Neural progenitor cell (in vitro differentiated cells): ENCODE data around the gene ARFGAP1. TPM values are rescaled to one million over a fixed set of nuclear protein-coding genes. Genes with fewer than 3 reads are reported as not detected.
"Not testable (repeated sequence)": the region's sequence is repeated elsewhere in the genome, so short reads cannot be mapped to it uniquely, and the experiment has no call there.

ENCODE experiments used
- DNase-seq: peaks from one replicate; pipeline ENCODE4 v3.0.0-alpha.2; 2016; ENCODE audit warnings: low spot score
- H2AFZ ChIP-seq: fragments of 200-600 bp; sonication (generic); replicated peaks from 2 replicates; pipeline ENCODE4 v1.6.1; 2016; ENCODE audit warnings: antibody characterized with exemption
- H3F3A ChIP-seq: fragments of 200-600 bp; sonication (generic); 2 replicates; pipeline ENCODE4 v1.6.1; 2016; ENCODE audit warnings: antibody characterized with exemption, low read depth
- H3K27ac ChIP-seq: fragments of 200-600 bp; sonication (generic); 2 replicates; pipeline ENCODE4 v1.5.1; 2016; ENCODE audit warnings: mild to moderate bottlenecking
- H3K27me3 ChIP-seq: fragments of 200-600 bp; sonication (generic); 2 replicates; pipeline ENCODE4 v1.6.1; 2016; ENCODE audit warnings: mild to moderate bottlenecking, moderate library complexity
- H3K36me3 ChIP-seq: fragments of 200-600 bp; sonication (generic); 2 replicates; pipeline ENCODE4 v1.5.1; 2016
- H3K4me1 ChIP-seq: fragments of 200-600 bp; sonication (generic); 2 replicates; pipeline ENCODE4 v1.6.1; 2016; ENCODE audit warnings: mixed run types
- H3K4me2 ChIP-seq: fragments of 200-600 bp; sonication (generic); 2 replicates; pipeline ENCODE4 v1.6.1; 2016
- H3K4me3 ChIP-seq: fragments of 200-600 bp; sonication (generic); 2 replicates; pipeline ENCODE4 v1.5.1; 2016
- H3K79me2 ChIP-seq: fragments of 200-600 bp; sonication (generic); 2 replicates; pipeline ENCODE4 v1.6.1; 2016; ENCODE audit warnings: low read depth
- H3K9ac ChIP-seq: fragments of 200-600 bp; sonication (generic); 2 replicates; pipeline ENCODE4 v1.6.1; 2016
- H3K9me3 ChIP-seq: fragments of 200-600 bp; sonication (generic); 2 replicates; pipeline ENCODE4 v1.5.1; 2016; ENCODE audit warnings: low read depth
- H4K20me1 ChIP-seq: fragments of 200-600 bp; sonication (generic); 2 replicates; pipeline ENCODE4 v1.6.1; 2016; ENCODE audit warnings: low read depth
- H3K27ac Mint-ChIP-seq: 3 replicates; pipeline ENCODE4 v1.8.0; 2021; ENCODE audit warnings: mixed read lengths
- H3K27me3 Mint-ChIP-seq: 2 replicates; pipeline ENCODE4 v1.8.0; 2022; ENCODE audit warnings: low read depth, mild to moderate bottlenecking, inconsistent platforms, moderate library complexity, mixed read lengths; ENCODE audit not compliant: insufficient read depth
- H3K36me3 Mint-ChIP-seq: 3 replicates; pipeline ENCODE4 v1.8.0; 2021; ENCODE audit warnings: mixed read lengths
- H3K4me1 Mint-ChIP-seq: 3 replicates; pipeline ENCODE4 v1.8.0; 2021; ENCODE audit warnings: mixed read lengths
- H3K4me3 Mint-ChIP-seq: 3 replicates; pipeline ENCODE4 v1.8.0; 2021; ENCODE audit warnings: mild to moderate bottlenecking, moderate library complexity, mixed read lengths
- H3K9me3 Mint-ChIP-seq: 3 replicates; pipeline ENCODE4 v1.8.0; 2020; ENCODE audit warnings: mixed read lengths
- CTCF ChIP-seq: fragments of 200-600 bp; sonication (generic); IDR thresholded peaks from 2 replicates; pipeline ENCODE4 v1.5.1; 2017; ENCODE audit warnings: antibody characterized with exemption, mild to moderate bottlenecking
- EZH2 ChIP-seq: fragments of 200-600 bp; sonication (generic); IDR thresholded peaks from 2 replicates; pipeline ENCODE4 v1.6.1; 2017; ENCODE audit warnings: antibody characterized with exemption, mild to moderate bottlenecking, moderate library complexity
- EZH2phosphoT487 ChIP-seq: fragments of 200-600 bp; sonication (generic); IDR thresholded peaks from 2 replicates; pipeline ENCODE4 v1.6.1; 2017; ENCODE audit warnings: antibody characterized with exemption
- total RNA-seq: library from RNA; depleted of rRNA; stranded (reverse); fragments of >200 nt; gene quantifications from 2 replicates; pipeline ENCODE4 v1.2.3, GENCODE V29; 2015; ENCODE audit warnings: low replicate concordance

Gene ARFGAP1
- total RNA-seq, 1 donor from 2014 or later, result 43.7 TPM

DNA sequence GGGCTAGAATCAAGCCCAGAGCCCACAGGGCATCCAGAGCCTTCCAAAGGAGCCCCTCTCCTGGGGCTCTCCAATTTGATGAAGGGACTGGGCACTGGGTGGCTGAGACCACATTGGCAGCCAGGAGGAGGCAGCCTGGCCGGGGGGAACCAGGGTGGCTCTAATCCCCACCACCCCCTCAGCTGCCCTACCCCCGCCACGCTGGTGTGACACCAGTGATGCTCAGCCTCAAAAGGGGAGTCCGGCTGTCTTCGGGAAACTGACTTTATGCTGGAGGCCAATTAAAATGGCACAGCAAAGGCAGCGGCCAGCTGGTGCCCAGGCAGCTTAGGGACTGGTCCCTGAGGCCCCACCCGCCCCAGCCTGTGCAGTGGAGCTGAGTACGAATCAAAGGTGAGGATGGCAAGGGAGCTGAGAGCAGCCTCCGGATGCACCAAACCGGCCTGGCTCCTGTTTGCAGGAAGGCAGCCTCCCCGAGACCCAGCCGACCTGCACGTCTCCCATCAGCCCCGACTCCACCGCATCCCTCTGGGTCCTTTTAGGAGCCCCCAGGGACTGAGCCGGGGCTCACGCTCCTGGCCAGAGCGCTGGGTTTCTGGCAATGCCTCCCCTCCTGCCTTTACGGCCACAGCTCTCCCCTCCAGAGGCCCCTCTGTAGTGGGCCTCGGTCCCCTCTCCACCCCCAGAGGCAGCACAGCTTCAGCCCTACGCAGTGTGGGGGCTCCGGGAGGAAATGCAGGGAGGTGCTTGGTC is 60.1 kb downstream of the ARFGAP1 start:
- no peaks in the 10 kb centered on the region for H3K9me3 ChIP-seq
- no peak overlapping the region for H3K4me3 Mint-ChIP-seq
- TF ChIP-seq EZH2phosphoT487 (no peak), CTCF (no peak), EZH2 (no peak)
- no peak overlapping the region for H3K27ac ChIP-seq
- H3K4me1 ChIP-seq, result no peaks in the 10 kb centered on the region
- H3F3A ChIP-seq, result no peaks in the 10 kb centered on the region
- peaks cover 7% of the 10 kb centered on the region for H3K36me3 Mint-ChIP-seq
- peaks cover 6% of the 10 kb centered on the region for H3K27me3 Mint-ChIP-seq
- H3K9ac ChIP-seq, result no peak overlapping the region
- no peak overlapping the region for H3K4me2 ChIP-seq
- H3K27ac Mint-ChIP-seq, result no peak overlapping the region
- no peak for DNase-seq
- H3K9me3 Mint-ChIP-seq, result peaks cover 8% of the 10 kb centered on the region
- H2AFZ ChIP-seq, result no peak overlapping the region
- no peaks in the 10 kb centered on the region for H3K79me2 ChIP-seq
- peaks cover 9% of the 10 kb centered on the region for H3K27me3 ChIP-seq
- H3K4me1 Mint-ChIP-seq, result peaks cover 17% of the 10 kb centered on the region
- H3K36me3 ChIP-seq, result no peaks in the 10 kb centered on the region
- no peak overlapping the region for H3K4me3 ChIP-seq
- no peaks in the 10 kb centered on the region for H4K20me1 ChIP-seq

DNA sequence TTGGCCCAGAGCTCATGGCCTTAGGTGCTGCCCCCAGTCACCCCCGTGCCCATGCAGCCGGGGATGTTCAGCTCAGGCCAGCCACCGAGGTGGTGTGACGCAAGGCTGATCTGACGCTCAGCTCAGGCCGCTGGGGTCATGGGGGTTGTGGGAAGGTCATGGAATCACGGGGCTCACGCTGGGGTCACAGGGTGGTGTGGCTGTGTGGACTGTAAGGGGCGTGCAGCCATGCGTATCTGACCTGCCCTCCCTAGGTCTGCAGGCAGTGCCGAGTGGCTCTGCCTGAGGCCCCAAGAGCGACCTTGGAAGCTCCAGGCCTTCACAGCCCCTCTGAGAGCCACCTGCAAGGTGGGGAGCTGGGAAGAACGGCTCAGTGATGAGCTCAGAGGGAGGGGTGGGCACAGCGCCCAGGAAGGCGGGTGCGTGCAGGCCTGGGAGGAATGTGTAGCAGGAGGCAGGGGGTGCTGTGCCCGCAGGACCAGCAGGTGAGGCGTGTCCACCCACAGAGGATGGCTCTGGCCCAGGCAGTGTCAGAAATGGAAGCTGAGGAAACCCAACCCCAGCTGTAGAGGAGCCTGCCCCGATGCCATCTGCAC is 60.7 kb downstream of the ARFGAP1 start:
- peak overlapping the region; percentile 16 for H3K27ac Mint-ChIP-seq
- H3K27me3 Mint-ChIP-seq, result peaks cover 6% of the 10 kb centered on the region
- TF ChIP-seq EZH2phosphoT487 (no peak), EZH2 (no peak), CTCF (no peak)
- no peak overlapping the region for H3K4me3 Mint-ChIP-seq
- H3K27ac ChIP-seq, result no peak overlapping the region
- no peaks in the 10 kb centered on the region for H3K79me2 ChIP-seq
- H3K9me3 ChIP-seq, result no peaks in the 10 kb centered on the region
- H3F3A ChIP-seq, result no peaks in the 10 kb centered on the region
- H4K20me1 ChIP-seq, result no peaks in the 10 kb centered on the region
- no peaks in the 10 kb centered on the region for H3K36me3 ChIP-seq
- no peak overlapping the region for H2AFZ ChIP-seq
- DNase-seq, result no peak
- peaks cover 7% of the 10 kb centered on the region for H3K36me3 Mint-ChIP-seq
- H3K4me3 ChIP-seq, result no peak overlapping the region
- no peaks in the 10 kb centered on the region for H3K4me1 ChIP-seq
- peaks cover 20% of the 10 kb centered on the region for H3K4me1 Mint-ChIP-seq
- peaks cover 16% of the 10 kb centered on the region for H3K27me3 ChIP-seq
- peaks cover 8% of the 10 kb centered on the region for H3K9me3 Mint-ChIP-seq
- H3K9ac ChIP-seq, result no peak overlapping the region
- no peak overlapping the region for H3K4me2 ChIP-seq

DNA sequence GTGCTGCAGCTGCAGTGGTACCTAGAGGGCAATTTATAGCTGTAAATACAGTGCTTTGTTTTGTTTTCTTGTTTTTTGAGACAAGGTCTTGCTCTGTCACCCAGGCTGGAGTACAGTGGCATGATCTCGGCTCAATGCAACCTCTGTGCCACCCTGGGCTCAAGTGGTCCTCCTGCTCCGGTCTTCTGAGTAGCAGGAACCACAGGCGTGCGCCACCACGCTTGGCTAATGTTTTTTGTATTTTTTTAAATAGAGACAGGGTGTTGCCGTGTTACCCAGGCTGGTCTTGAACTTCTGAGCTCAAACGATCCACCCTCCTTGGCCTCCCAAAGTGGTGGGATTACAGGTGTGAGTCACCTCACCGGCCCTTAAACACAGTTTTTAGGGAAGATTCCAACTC is 61.7 kb downstream of the ARFGAP1 start:
- H3K4me3 ChIP-seq, result no peak overlapping the region
- H4K20me1 ChIP-seq, result no peaks in the 10 kb centered on the region
- Mint-ChIP-seq H3K4me1 (peaks cover 21% of the 10 kb centered on the region), H3K27ac (peak overlapping the region; percentile 35), H3K9me3 (peaks cover 8% of the 10 kb centered on the region), H3K27me3 (peaks cover 6% of the 10 kb centered on the region), H3K36me3 (peaks cover 7% of the 10 kb centered on the region), H3K4me3 (no peak overlapping the region)
- no peak overlapping the region for H3K27ac ChIP-seq
- no peak for DNase-seq
- no peak overlapping the region for H3K4me2 ChIP-seq
- peaks cover 23% of the 10 kb centered on the region for H3K27me3 ChIP-seq
- H3K9me3 ChIP-seq, result no peaks in the 10 kb centered on the region
- TF ChIP-seq EZH2 (no peak), CTCF (no peak), EZH2phosphoT487 (no peak)
- H2AFZ ChIP-seq, result no peak overlapping the region
- no peaks in the 10 kb centered on the region for H3K36me3 ChIP-seq
- no peaks in the 10 kb centered on the region for H3F3A ChIP-seq
- H3K9ac ChIP-seq, result no peak overlapping the region
- no peaks in the 10 kb centered on the region for H3K4me1 ChIP-seq
- no peaks in the 10 kb centered on the region for H3K79me2 ChIP-seq

DNA sequence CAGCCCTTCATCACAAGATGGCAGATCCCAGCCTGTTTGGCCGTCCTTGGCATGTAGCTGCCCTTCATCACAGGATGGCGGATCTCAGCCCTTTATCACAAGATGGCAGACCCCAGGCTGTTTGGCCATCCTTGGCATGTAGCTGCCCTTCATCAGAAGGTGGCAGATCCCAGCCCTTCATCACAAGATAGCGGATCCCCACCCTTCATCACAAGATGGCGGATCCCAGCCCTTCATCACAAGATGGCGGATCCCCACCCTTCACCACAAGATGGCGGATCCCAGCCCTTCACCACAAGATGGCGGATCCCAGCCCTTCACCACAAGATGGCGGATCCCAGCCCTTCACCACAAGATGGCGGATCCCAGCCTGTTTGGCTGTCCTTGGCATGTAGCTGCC is 62.4 kb downstream of the ARFGAP1 start:
- H3F3A ChIP-seq, H3K4me1 ChIP-seq, H3K9ac ChIP-seq, H3K4me2 ChIP-seq, H3K9me3 ChIP-seq, H3K27me3 Mint-ChIP-seq, H3K36me3 ChIP-seq, H3K4me3 ChIP-seq, H3K4me3 Mint-ChIP-seq, H3K36me3 Mint-ChIP-seq, H4K20me1 ChIP-seq, H3K27ac Mint-ChIP-seq, H3K9me3 Mint-ChIP-seq, H3K27ac ChIP-seq, H2AFZ ChIP-seq, H3K79me2 ChIP-seq, DNase-seq: not testable (repeated sequence)
- peaks cover 23% of the 10 kb centered on the region for H3K27me3 ChIP-seq
- peaks cover 21% of the 10 kb centered on the region for H3K4me1 Mint-ChIP-seq
